Keratinocyte (primary cell): Measurements from ENCODE around the gene SLC25A21. TPM values are rescaled to one million over a fixed set of nuclear protein-coding genes. Genes with fewer than 3 reads are reported as not detected.

Source experiments
- DNase-seq: peaks from one replicate; pipeline ENCODE4 v3.0.0-alpha.2; 2011; ENCODE audit warnings: low read depth, missing footprints, low spot score
- FAIRE-seq: peaks from 2 replicates; lab custom pipeline; 2011; peaks lifted over from hg19 to GRCh38; lab: Jason Lieb, UNC
- H2AFZ ChIP-seq: 2 replicates; pipeline ENCODE4 v1.6.0; 2012; ENCODE audit warnings: low read length, control low read depth, inconsistent platforms; ENCODE audit not compliant: control insufficient read depth
- H3K27ac ChIP-seq: 2 replicates; pipeline ENCODE4 v1.5.1; 2011; ENCODE audit warnings: low read length; ENCODE audit not compliant: control insufficient read depth, insufficient read depth
- H3K27me3 ChIP-seq: 3 replicates; pipeline ENCODE4 v1.6.0; 2011; ENCODE audit warnings: low read length; ENCODE audit not compliant: control insufficient read depth, insufficient read depth; ENCODE audit errors: extremely low read depth
- H3K36me3 ChIP-seq, 2 experiments: 2 replicates in 1 of 2; 3 replicates in 1 of 2; pipeline ENCODE4 v1.5.1; 2011; ENCODE audit warnings: low read length in 2 of 2, mild to moderate bottlenecking in 1 of 2; ENCODE audit not compliant: control insufficient read depth in 2 of 2, insufficient read depth in 2 of 2; ENCODE audit errors: extremely low read depth in 1 of 2
- H3K4me1 ChIP-seq: 3 replicates; pipeline ENCODE4 v1.5.1; 2011; ENCODE audit warnings: low read length; ENCODE audit not compliant: control insufficient read depth, insufficient read depth; ENCODE audit errors: extremely low read depth
- H3K4me2 ChIP-seq: 3 replicates; pipeline ENCODE4 v1.6.0; 2011; ENCODE audit warnings: low read depth, low read length; ENCODE audit not compliant: control insufficient read depth, insufficient read depth; ENCODE audit errors: extremely low read depth
- H3K4me3 ChIP-seq, 3 experiments: fragments of 200-600 bp in 1 of 3; sonication (generic) in 1 of 3; 2 replicates in 2 of 3; 3 replicates in 1 of 3; pipeline ENCODE4 v1.5.1; 2011 to 2016; ENCODE audit warnings: low read length in 3 of 3, mild to moderate bottlenecking in 3 of 3, control low read depth in 2 of 3, inconsistent platforms in 1 of 3, low read depth in 1 of 3, mixed read lengths in 1 of 3, mixed run types in 1 of 3, moderate library complexity in 1 of 3; ENCODE audit not compliant: control insufficient read depth in 2 of 3, insufficient read depth in 2 of 3; ENCODE audit errors: extremely low read depth in 1 of 3
- H3K79me2 ChIP-seq: 2 replicates; pipeline ENCODE4 v1.6.0; 2012; ENCODE audit warnings: low read length; ENCODE audit not compliant: control insufficient read depth, insufficient read depth
- H3K9ac ChIP-seq: 3 replicates; pipeline ENCODE4 v1.6.0; 2011; ENCODE audit warnings: low read length; ENCODE audit not compliant: control insufficient read depth, insufficient read depth; ENCODE audit errors: extremely low read depth
- H3K9me1 ChIP-seq: 3 replicates; pipeline ENCODE4 v1.6.0; 2011; ENCODE audit warnings: low read length; ENCODE audit not compliant: control insufficient read depth, insufficient read depth; ENCODE audit errors: extremely low read depth
- H3K9me3 ChIP-seq: 2 replicates; pipeline ENCODE4 v1.5.1; 2012; ENCODE audit warnings: low read depth, low read length; ENCODE audit not compliant: control insufficient read depth
- H4K20me1 ChIP-seq: 3 replicates; pipeline ENCODE4 v1.6.0; 2011; ENCODE audit warnings: low read length; ENCODE audit not compliant: control insufficient read depth, insufficient read depth; ENCODE audit errors: extremely low read depth
- CTCF ChIP-seq, 3 experiments: IDR thresholded peaks in 1 of 3; conservative IDR thresholded peaks in 1 of 3; optimal IDR thresholded peaks in 1 of 3; 2 replicates in 2 of 3; 3 replicates in 1 of 3; pipeline versions ENCODE3 to v1.5.1; 2011; ENCODE audit warnings: low read length in 3 of 3, mild to moderate bottlenecking in 3 of 3, moderate library complexity in 2 of 3, control low read depth in 1 of 3, inconsistent platforms in 1 of 3; ENCODE audit not compliant: insufficient read depth in 2 of 3; ENCODE audit errors: extremely low read depth in 1 of 3
- EZH2 ChIP-seq: IDR thresholded peaks from one replicate; pipeline ENCODE4 v1.6.1; 2012; ENCODE audit warnings: inconsistent platforms, mild to moderate bottlenecking, low read length, moderate library complexity
- dilution Hi-C: fragments of 300-500 bp; cut with MboI; formaldehyde crosslinking; loops from one replicate; pipeline ENCODE4 v1.7.0; 2020; ENCODE audit warnings: low sequenced_read_pairs; ENCODE audit not compliant: extremely low pct_ligation_motif_present
- polyA plus RNA-seq, 5 experiments: library from polyadenylated mRNA; depleted of rRNA in 3 of 5; stranded (reverse) in 3 of 5; stranded (forward) in 1 of 5; unstranded in 1 of 5; fragments of >200 nt; gene quantifications; 1 replicate in 1 of 5; 2 replicates in 3 of 5; 3 replicates in 1 of 5; pipeline versions ENCODE4 v1.2.1 to v1.2.3, GENCODE V29; 2011 to 2012; ENCODE audit warnings: missing spikeins in 2 of 5, low read depth in 1 of 5, low replicate concordance in 1 of 5

The SLC25A21 gene
- polyA plus RNA-seq, 1 donor (not counting 4 experiments of a cell fraction or from before 2014, with no cell fraction given): 0.66 TPM

GRCh38 chr14:36942522-36943245 lies 229.7 kb downstream of the SLC25A21 start:
- Histone ChIP-seq H2AFZ (no peak overlapping the region), H3K9ac (no peak overlapping the region), H3K27me3 (no peaks in the 10 kb centered on the region), H3K4me3 (no peak overlapping the region), H4K20me1 (no peaks in the 10 kb centered on the region), H3K9me1 (no peaks in the 10 kb centered on the region), H3K4me2 (no peak overlapping the region), H3K27ac (no peak overlapping the region), H3K36me3 (no peaks in the 10 kb centered on the region), H3K9me3 (no peaks in the 10 kb centered on the region), H3K4me1 (peaks cover 9% of the 10 kb centered on the region), H3K79me2 (no peaks in the 10 kb centered on the region)
- FAIRE-seq (no peak), DNase-seq (no peak)
- TF ChIP-seq CTCF (optimal IDR thresholded peaks at IDR 0.05 in 1 of 3, IDR thresholded peaks at IDR 0.05 in 1 of 3, conservative IDR thresholded peaks at IDR 0.05 in 1 of 3; ENCODE audit: extremely low read depth in 1 of 3, insufficient read depth in 2 of 3, low read length in 3 of 3) (no peak), EZH2 (no peak)
- dilution Hi-C loops: loop anchor here (25.0 kb wide), 1 partner anchor 305 kb away; no protein-coding TSS in a partner anchor

- Histone ChIP-seq H3K27me3 (no peaks in the 10 kb centered on the region), H3K4me3 (no peak overlapping the region), H4K20me1 (no peaks in the 10 kb centered on the region), H3K27ac (no peak overlapping the region), H3K9ac (no peak overlapping the region), H2AFZ (no peak overlapping the region), H3K9me1 (no peaks in the 10 kb centered on the region), H3K79me2 (no peaks in the 10 kb centered on the region), H3K36me3 (no peaks in the 10 kb centered on the region), H3K4me1 (peaks cover 9% of the 10 kb centered on the region), H3K9me3 (no peaks in the 10 kb centered on the region), H3K4me2 (peak overlapping the region; percentile 45)
- dilution Hi-C loops: loop anchor here (25.0 kb wide), 1 partner anchor 305 kb away; no protein-coding TSS in a partner anchor
- DNase-seq: peak; percentile 33
- peak; percentile 78 for FAIRE-seq
- TF ChIP-seq CTCF (optimal IDR thresholded peaks at IDR 0.05 in 1 of 3, IDR thresholded peaks at IDR 0.05 in 1 of 3, conservative IDR thresholded peaks at IDR 0.05 in 1 of 3; ENCODE audit: extremely low read depth in 1 of 3, insufficient read depth in 2 of 3, low read length in 3 of 3) (peak; percentile 86 to 96 (median 95)), EZH2 (no peak)
Observed at GRCh38 chr14:36941783-36942521, 230.5 kb downstream of the SLC25A21 start.
